Limb (tissue), 2 donors: ENCODE measurements around the gene SLC9C1.

ENCODE experiments used
- DNase-seq, 2 donors: peaks; one replicate each; pipeline ENCODE4 v3.0.0-alpha.2; 2016; ENCODE audit errors: extremely low spot score in 2 of 2

Gene SLC9C1

GRCh38 chr3:112132088-112132487, 161.9 kb downstream of the SLC9C1 start:
- no peak for DNase-seq

GRCh38 chr3:112131111-112131510, 162.9 kb downstream of the SLC9C1 start:
- DNase-seq = no peak

GRCh38 chr3:112130638-112130993, 163.4 kb downstream of the SLC9C1 start:
- no peak for DNase-seq

- no peak for DNase-seq
These were observed 163.9 kb downstream of the SLC9C1 start for GRCh38 chr3:112129925-112130637.

GRCh38 chr3:112128843-112129727, 164.9 kb downstream of the SLC9C1 start:
- no peak for DNase-seq

- no peak for DNase-seq
These were observed 166.2 kb downstream of the SLC9C1 start for GRCh38 chr3:112127522-112128494.

GRCh38 chr3:112126511-112126911, 167.5 kb downstream of the SLC9C1 start:
- no peak for DNase-seq

GRCh38 chr3:112124907-112125607, 169.0 kb downstream of the SLC9C1 start:
- DNase-seq = no peak

GRCh38 chr3:112123548-112123947, 170.5 kb downstream of the SLC9C1 start:
- DNase-seq = no peak

GRCh38 chr3:112122870-112123269, 171.1 kb downstream of the SLC9C1 start:
- DNase-seq = no peak

GRCh38 chr3:112121577-112122547, 172.2 kb downstream of the SLC9C1 start:
- no peak for DNase-seq

- no peak for DNase-seq
These were observed 173.8 kb downstream of the SLC9C1 start for GRCh38 chr3:112119962-112120836.

GRCh38 chr3:112117841-112118571, 176.0 kb downstream of the SLC9C1 start:
- no peak for DNase-seq

- no peak for DNase-seq
These were observed 176.6 kb downstream of the SLC9C1 start for GRCh38 chr3:112117415-112117814.

- DNase-seq = no peak
These were observed 177.2 kb downstream of the SLC9C1 start for GRCh38 chr3:112116748-112117186.

- DNase-seq = no peak
These were observed 178.1 kb downstream of the SLC9C1 start for GRCh38 chr3:112115806-112116383.

- no peak for DNase-seq
These were observed 178.8 kb downstream of the SLC9C1 start for GRCh38 chr3:112115161-112115739.
